Measurements from ENCODE around the gene CLSTN1.

CLSTN1 gene

DNA sequence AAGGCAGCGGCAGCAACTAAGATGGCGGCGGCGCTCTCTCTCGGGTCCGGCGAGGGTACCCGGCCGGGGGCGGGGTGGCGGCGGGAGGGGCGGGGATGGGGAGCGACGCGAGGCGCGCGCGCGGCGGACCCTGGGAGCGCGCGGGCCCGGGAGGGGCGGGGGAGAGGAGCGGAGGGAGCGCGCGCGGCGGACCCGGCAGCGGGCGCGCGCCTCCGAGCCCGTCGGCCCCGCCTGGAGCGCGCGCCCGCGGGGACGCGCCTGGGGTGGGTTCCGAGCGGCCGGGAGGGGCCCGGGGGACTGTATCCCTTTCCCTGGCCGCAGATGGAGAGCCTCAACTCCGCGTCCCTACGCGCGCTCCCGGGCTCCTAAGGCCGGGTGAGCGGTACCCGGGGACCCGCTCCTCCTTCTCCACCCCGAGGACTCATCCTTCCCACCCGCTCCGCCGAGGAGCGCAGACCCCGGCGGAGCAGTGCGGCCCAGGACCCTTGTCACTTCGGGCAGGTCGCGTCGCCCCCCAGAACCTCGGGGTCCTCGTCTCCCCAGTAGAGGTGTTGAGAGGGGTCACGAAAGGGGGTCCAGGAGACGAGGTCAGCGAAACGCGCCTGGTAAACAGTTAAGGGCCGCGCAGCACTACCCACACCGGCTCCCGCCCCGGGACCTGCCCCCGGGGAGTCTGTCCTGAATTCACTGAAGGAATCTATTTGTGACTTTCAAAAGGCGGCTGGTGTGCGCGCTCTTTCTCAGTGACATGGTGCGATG is at the start of gene CLSTN1:
Gene CLSTN1, minus strand, starts transcription at position 23 of the 759 bp plus-strand sequence. CDS start 232 bp downstream, outside the sequence.
- peak; percentile 93 for DNase-seq

- no peak for DNase-seq
These were observed 49.6 kb upstream of the CLSTN1 start for GRCh38 chr1:9873385-9873784.

- DNase-seq: no peak
These were observed 48.8 kb upstream of the CLSTN1 start for GRCh38 chr1:9872430-9873165.

GRCh38 chr1:9871707-9872425 is 48.1 kb upstream of the CLSTN1 start:
- no peak for DNase-seq

- no peak for DNase-seq
These were observed 47.3 kb upstream of the CLSTN1 start for GRCh38 chr1:9871021-9871420.

- DNase-seq: no peak
These were observed 46.8 kb upstream of the CLSTN1 start for GRCh38 chr1:9870572-9870971.

DNA sequence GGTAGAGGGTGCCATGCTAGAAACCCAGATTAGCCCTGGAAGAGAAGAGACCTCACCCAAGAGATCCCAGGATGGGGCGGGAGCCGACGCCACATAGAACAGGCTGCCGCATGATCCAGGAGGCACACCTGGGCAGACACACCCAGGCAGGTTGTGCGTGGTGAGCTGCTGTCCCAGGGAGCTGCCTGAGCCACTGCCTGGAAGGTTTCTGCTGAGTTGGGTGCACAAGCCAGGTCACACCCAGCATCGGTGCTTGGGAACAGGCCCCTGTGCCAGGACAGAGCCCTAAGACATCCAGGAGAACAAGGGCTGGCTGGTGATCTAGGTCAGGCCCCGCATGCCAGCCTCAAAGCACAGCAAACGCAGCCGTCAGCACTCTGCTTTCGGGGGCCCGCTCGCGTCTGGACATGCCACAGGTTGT is 46.1 kb upstream of the CLSTN1 start:
- DNase-seq: no peak

DNA sequence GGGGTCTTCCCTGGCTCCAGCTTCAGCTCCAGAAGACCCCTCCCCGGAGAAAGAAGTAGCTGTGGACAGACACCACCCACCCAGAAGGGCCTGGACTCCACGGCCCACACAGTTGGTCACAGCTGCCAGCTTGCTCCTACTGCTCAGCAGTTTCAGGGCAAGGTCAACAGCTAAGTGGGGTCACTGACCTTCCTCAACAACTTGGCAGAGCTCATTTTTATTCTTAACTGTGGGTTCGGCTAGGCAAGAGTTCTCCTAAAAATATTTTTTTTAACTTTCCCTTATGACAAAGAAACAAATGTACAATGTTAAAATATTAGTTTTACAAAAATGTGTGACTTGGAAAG is 44.5 kb upstream of the CLSTN1 start:
- no peak for DNase-seq

- peak; percentile 90 for DNase-seq
These were observed 43.9 kb upstream of the CLSTN1 start for GRCh38 chr1:9867408-9868243.

GRCh38 chr1:9866836-9867235 is 43.1 kb upstream of the CLSTN1 start:
- no peak for DNase-seq

- no peak for DNase-seq
These were observed 42.0 kb upstream of the CLSTN1 start for GRCh38 chr1:9865724-9866123.

DNA sequence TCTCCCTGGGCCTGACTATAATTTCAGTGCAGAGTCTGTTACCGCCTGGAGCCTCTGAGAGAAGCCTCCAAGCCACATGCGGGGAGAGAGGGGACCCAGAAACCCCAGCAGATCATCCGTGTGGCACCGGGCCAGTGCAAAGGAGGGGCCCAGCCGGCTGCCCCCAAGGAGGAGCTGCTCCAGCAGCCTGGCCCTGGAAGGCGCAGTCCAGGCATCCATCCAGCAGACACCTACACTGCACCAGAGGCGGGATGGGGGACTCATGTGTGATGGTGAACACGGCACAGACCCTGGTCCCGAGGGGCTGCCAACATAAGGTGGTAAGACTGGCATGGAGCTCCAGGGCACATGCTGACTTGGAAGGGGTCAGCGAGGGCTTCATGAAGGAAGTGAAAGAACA is 39.6 kb upstream of the CLSTN1 start:
- DNase-seq: no peak

DNA sequence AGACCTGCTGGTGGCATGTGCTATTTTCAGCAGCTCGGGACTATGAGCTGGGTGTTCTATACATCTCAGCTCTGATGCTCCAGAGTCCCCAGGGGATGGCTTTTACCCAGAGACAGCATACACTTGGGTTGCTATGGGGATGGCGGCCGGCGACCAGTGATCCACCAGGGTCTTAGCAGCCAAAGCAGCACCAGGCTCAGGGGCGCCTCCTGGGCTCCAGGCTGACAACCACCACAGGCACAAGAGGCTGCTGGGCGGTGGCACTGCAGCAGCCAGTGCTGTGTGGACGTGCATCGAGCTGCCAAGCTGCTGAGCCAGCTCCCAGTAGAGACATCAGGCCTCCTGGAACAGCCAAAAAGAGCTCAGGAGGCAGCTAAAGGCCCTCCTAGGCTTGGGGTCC is 37.6 kb upstream of the CLSTN1 start:
- no peak for DNase-seq

- DNase-seq: no peak
These were observed 37.1 kb upstream of the CLSTN1 start for GRCh38 chr1:9860887-9861286.

DNA sequence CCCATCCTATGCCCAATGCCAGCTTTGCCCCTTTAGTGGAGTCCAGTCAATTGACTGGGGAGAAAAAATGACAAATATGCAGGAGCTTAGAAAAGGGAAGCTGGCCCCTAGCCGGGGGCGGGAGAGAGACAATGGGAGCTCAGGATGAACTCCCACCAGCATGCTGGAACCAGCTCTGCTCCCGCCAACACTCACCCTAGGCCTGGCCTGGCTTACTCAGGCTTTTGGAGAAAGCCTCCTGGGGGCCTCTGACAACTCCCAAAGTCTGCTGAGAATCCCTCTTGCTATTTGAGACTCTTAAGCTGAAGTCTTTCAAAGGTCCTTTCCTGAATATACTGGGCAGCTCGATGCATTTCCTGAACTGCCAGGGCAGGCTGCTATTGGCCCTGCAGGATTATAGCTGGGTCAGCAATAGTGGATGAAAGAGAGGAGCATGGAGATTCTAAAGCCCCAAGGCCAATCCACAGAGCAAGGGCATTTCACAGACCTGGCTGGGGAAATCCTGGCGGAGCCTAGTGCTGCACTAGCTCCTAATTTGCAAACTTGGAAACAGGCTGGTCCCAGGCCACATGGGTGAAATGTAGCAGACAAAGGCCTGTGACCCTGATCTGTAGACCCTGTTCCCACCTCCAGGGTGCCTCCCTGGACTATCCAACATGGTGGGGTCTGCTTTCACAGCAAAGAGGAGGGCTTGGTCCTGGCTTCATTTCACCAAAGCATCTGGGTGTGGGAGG is 35.7 kb upstream of the CLSTN1 start:
- no peak for DNase-seq

- DNase-seq: no peak
These were observed 34.7 kb upstream of the CLSTN1 start for GRCh38 chr1:9858293-9859035.

DNA sequence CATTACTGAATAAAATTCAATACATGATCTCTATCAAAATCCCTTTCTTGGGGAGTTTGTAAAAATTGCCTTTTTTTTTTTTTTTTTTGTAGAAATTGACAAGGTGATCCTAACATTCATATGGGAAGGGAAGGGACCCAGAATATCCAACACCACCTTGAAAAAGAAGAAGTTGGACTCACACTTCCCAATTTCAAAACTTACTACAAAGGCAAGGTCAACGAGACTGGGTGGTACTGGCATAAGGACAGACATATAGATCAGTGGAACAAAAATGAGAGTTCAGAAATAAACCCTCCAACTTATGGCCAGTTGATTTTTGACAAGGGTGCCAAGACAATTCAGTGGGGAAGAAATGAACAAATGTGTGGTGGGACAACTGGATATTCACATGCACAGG is 31.4 kb upstream of the CLSTN1 start:
- no peak for DNase-seq

DNA sequence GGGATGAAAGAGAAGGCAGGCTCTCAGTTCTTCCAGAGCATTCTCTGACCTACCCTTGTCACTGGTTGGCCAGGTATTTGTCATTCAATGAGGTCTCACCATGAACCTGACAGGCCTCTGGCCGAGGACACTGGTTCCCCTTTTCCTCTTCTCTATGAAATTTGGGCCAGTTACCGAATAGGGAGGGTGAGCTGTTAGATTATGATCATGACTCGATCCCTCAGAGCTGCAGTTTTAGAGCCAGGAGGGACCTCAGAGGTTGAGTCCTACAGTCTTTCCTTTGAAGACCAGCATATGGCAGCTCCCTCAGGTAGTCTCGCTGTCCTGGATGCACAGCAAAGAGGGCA is 29.5 kb upstream of the CLSTN1 start:
- DNase-seq: no peak

DNA sequence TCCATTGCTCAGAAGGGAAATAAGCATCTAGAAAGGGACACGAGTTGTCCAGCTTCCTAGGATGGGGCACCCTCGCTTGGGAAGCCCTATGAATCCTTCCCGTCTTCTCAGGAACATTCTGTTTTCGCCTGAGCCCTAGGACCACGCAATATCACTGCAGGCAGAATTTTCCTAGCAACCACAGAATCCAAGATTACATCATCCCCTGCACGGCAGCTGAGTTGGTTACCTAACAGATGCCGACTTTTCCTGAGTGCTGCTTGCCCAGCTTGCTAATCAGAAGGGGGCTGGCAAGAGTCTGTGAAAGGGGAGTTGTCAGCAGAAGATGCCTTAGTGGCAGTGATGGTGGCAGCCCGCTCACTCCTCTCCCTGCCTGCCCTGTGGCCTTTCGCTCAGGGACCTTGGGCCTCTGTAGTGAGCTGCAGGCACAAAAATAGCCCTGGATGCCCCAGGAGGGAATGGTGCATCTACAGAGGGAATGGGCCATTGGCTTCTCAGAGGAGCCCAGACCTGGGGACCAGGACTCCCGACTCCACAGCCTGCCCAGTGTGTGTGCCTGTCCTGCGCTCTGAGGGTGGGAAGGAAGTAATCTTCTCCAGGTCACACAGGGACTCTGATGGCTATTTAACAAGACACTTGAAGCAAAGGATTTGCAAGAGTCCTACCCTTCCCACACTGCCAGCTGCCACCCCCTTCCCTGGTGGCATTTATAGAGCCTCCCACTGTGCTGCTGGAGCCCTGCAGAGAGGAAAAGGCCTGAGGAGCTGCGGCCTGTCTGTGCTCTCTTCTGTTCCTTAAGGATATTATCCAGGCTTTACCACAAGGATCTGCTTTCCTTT is 28.9 kb upstream of the CLSTN1 start:
- DNase-seq: no peak

GRCh38 chr1:9852004-9852403 is 28.2 kb upstream of the CLSTN1 start:
- no peak for DNase-seq

Data from stimulated activated CD4-positive, alpha-beta T cell treated with anti-CD3 and anti-CD28 coated beads, Interleukin-15, amount 100 ng/mL, for 24 hours (primary cell).